DND-41 (cell line): ENCODE results near the gene HS3ST3A1.

Source experiments
- ATAC-seq: fragments of 200-7000 bp; cut with Tn5 transposase; 3 replicates; pipeline ENCODE4 v1.9.1; 2021; ENCODE audit warnings: low read depth; ENCODE audit not compliant: insufficient read depth
- DNase-seq: peaks from one replicate; pipeline ENCODE4 v3.0.0-alpha.2; 2020
- H2AFZ ChIP-seq: 2 replicates; pipeline ENCODE4 v1.6.0; 2012; ENCODE audit warnings: low read depth, low read length
- H3K27ac ChIP-seq: 2 replicates; pipeline ENCODE4 v1.5.1; 2012; ENCODE audit warnings: low read length, inconsistent platforms
- H3K27me3 ChIP-seq: fragments of 200-600 bp; sonication (generic); 2 replicates; pipeline ENCODE4 v1.6.0; 2012; ENCODE audit warnings: low read length, mild to moderate bottlenecking, inconsistent platforms; ENCODE audit not compliant: insufficient read depth, poor library complexity
- H3K36me3 ChIP-seq: 2 replicates; pipeline ENCODE4 v1.5.1; 2012; ENCODE audit warnings: low read length, inconsistent platforms; ENCODE audit not compliant: insufficient read depth
- H3K4me1 ChIP-seq: 2 replicates; pipeline ENCODE4 v1.5.1; 2012; ENCODE audit warnings: mild to moderate bottlenecking, low read length; ENCODE audit not compliant: insufficient read depth
- H3K4me2 ChIP-seq: 2 replicates; pipeline ENCODE4 v1.6.0; 2012; ENCODE audit warnings: mild to moderate bottlenecking, moderate library complexity, low read length, inconsistent platforms; ENCODE audit not compliant: insufficient read depth
- H3K4me3 ChIP-seq, 2 experiments: fragments of 200-600 bp in 1 of 2; shearing (Covaris generic) in 1 of 2; 2 replicates each; pipeline ENCODE4 v1.5.1; 2012 to 2016; ENCODE audit warnings: inconsistent platforms in 2 of 2, low read length in 2 of 2, mild to moderate bottlenecking in 2 of 2, low read depth in 1 of 2, moderate library complexity in 1 of 2
- H3K79me2 ChIP-seq: 2 replicates; pipeline ENCODE4 v1.6.0; 2012; ENCODE audit warnings: low read length, inconsistent platforms; ENCODE audit not compliant: insufficient read depth
- H3K9ac ChIP-seq: 2 replicates; pipeline ENCODE4 v1.6.0; 2012; ENCODE audit warnings: low read depth, mild to moderate bottlenecking, inconsistent platforms, low read length, moderate library complexity
- H3K9me3 ChIP-seq: 2 replicates; pipeline ENCODE4 v1.5.1; 2012; ENCODE audit warnings: low read length, moderate library complexity, mild to moderate bottlenecking, inconsistent platforms; ENCODE audit not compliant: insufficient read depth, severe bottlenecking
- H4K20me1 ChIP-seq: 2 replicates; pipeline ENCODE4 v1.6.0; 2012; ENCODE audit warnings: low read length; ENCODE audit not compliant: insufficient read depth
- EZH2 ChIP-seq: IDR thresholded peaks from 3 replicates; pipeline ENCODE4 v1.6.1; 2012; ENCODE audit warnings: borderline replicate concordance, low read depth, mild to moderate bottlenecking, moderate library complexity, low read length, inconsistent platforms; ENCODE audit not compliant: severe bottlenecking
- TF ChIP-seq, protein P1 (sequence below): IDR thresholded peaks from 2 replicates; pipeline ENCODE4 v1.5.1; 2012; ENCODE audit warnings: borderline replicate concordance, low read length, moderate library complexity, mild to moderate bottlenecking; ENCODE audit not compliant: poor library complexity, severe bottlenecking; ENCODE audit errors: extremely low read depth

Gene HS3ST3A1

DNA sequence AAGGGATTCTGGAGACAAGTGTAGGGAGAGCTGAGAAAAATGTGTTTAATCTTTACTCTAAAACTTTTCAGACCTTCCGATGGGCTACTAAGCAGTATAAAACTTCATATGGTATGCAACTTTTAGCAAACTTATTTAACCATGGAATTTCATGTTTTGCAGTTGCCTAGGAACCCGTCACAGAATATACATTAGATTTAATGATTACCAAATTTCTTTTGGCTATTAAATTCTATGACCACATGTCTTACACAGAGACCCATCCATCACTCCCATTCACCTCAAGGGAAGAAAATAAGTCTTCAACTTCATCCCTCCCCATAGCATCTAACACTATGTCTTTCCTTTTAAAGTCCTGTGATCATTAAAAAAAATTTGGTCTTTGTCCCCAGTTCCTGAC, 54.9 kb downstream of the HS3ST3A1 start:
- Histone ChIP-seq H3K79me2 (no peaks in the 10 kb centered on the region), H4K20me1 (no peaks in the 10 kb centered on the region), H3K4me2 (no peak overlapping the region), H3K4me1 (no peaks in the 10 kb centered on the region), H3K27ac (no peak overlapping the region), H2AFZ (no peak overlapping the region), H3K27me3 (no peaks in the 10 kb centered on the region), H3K9me3 (no peaks in the 10 kb centered on the region), H3K4me3 (no peak overlapping the region), H3K36me3 (no peaks in the 10 kb centered on the region), H3K9ac (no peak overlapping the region)
- no peak for DNase-seq
- no peak for ATAC-seq
- TF ChIP-seq, protein P1, sequence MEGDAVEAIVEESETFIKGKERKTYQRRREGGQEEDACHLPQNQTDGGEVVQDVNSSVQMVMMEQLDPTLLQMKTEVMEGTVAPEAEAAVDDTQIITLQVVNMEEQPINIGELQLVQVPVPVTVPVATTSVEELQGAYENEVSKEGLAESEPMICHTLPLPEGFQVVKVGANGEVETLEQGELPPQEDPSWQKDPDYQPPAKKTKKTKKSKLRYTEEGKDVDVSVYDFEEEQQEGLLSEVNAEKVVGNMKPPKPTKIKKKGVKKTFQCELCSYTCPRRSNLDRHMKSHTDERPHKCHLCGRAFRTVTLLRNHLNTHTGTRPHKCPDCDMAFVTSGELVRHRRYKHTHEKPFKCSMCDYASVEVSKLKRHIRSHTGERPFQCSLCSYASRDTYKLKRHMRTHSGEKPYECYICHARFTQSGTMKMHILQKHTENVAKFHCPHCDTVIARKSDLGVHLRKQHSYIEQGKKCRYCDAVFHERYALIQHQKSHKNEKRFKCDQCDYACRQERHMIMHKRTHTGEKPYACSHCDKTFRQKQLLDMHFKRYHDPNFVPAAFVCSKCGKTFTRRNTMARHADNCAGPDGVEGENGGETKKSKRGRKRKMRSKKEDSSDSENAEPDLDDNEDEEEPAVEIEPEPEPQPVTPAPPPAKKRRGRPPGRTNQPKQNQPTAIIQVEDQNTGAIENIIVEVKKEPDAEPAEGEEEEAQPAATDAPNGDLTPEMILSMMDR: no peak
- TF ChIP-seq EZH2: no peak

DNA sequence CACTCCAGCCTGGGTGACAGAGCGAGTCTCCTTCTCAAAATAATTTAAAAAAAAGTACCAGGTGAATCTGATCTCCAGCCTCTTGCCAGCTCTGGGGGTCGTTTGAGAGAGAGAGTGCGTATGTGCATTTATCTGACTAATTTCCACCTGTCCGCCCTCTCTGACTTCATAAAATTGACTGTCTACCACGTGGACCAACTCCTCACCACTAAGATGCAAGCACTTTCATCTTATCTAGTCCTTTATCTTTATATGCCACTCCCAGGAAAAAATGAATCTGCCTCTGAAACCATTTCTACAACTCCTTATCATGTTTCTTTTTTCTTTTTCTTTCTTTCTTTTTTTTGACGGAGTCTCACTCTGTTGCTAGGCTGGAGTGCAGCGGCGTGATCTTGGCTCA, 55.8 kb downstream of the HS3ST3A1 start:
- no peaks in the 10 kb centered on the region for H3K79me2 ChIP-seq
- H4K20me1 ChIP-seq: no peaks in the 10 kb centered on the region
- ATAC-seq (no peak), DNase-seq (no peak)
- H3K4me2 ChIP-seq: no peak overlapping the region
- H3K27ac ChIP-seq: no peak overlapping the region
- no peaks in the 10 kb centered on the region for H3K4me1 ChIP-seq
- no peak overlapping the region for H2AFZ ChIP-seq
- H3K9ac ChIP-seq: no peak overlapping the region
- no peak overlapping the region for H3K4me3 ChIP-seq
- no peaks in the 10 kb centered on the region for H3K36me3 ChIP-seq
- no peaks in the 10 kb centered on the region for H3K27me3 ChIP-seq
- TF ChIP-seq, protein P1: no peak
- TF ChIP-seq EZH2: no peak
- H3K9me3 ChIP-seq: no peaks in the 10 kb centered on the region

DNA sequence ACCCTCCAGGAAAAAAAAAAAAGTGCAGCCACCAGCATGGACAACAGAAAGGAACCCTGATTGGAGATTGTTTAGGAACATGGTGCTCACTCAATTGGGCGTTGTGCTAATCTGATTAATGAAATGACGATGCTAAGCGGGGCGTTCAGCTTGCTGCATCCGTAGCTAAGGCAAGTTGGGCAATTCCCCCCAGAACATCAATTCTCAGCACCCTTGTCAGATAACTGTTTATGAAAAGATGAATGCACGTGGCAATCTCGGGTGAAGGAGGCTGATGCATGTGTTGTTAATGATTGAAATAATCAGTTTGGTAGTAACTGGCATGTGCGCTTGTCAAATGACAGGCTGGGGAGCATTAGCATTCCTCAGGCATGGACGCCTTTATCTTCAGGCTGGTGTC, 57.0 kb downstream of the HS3ST3A1 start:
- H3K9me3 ChIP-seq: no peaks in the 10 kb centered on the region
- H3K36me3 ChIP-seq: no peaks in the 10 kb centered on the region
- H3K27ac ChIP-seq: no peak overlapping the region
- no peaks in the 10 kb centered on the region for H4K20me1 ChIP-seq
- no peak overlapping the region for H3K9ac ChIP-seq
- H3K4me3 ChIP-seq: no peak overlapping the region
- no peak overlapping the region for H2AFZ ChIP-seq
- no peak for ATAC-seq
- H3K27me3 ChIP-seq: no peaks in the 10 kb centered on the region
- no peaks in the 10 kb centered on the region for H3K4me1 ChIP-seq
- H3K79me2 ChIP-seq: no peaks in the 10 kb centered on the region
- no peak for TF ChIP-seq EZH2
- TF ChIP-seq, protein P1: no peak
- no peak overlapping the region for H3K4me2 ChIP-seq
- no peak for DNase-seq

DNA sequence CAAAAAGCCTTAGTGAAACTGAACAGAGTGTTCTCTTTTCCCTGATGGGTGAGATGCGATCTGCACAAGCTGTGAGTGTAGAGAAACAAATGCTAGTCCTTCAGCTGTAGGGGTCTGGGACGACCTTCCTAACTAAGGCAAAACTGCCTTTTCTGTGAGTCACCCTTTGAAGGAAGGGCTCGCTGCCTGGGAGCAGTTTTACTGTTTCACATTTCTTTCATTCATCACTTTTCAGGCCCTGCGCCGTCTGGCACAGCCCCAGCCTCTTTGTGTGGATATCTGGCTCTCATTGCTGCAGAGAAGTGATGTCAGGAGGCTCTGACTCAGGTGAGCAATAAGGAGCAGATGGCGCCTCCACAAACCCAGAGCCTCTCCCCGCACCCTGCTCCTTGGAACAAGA, 57.4 kb downstream of the HS3ST3A1 start:
- H3K27me3 ChIP-seq: no peaks in the 10 kb centered on the region
- H4K20me1 ChIP-seq: no peaks in the 10 kb centered on the region
- no peak overlapping the region for H2AFZ ChIP-seq
- H3K79me2 ChIP-seq: no peaks in the 10 kb centered on the region
- no peak overlapping the region for H3K27ac ChIP-seq
- no peak overlapping the region for H3K4me3 ChIP-seq
- H3K4me1 ChIP-seq: no peaks in the 10 kb centered on the region
- H3K9me3 ChIP-seq: no peaks in the 10 kb centered on the region
- no peak for DNase-seq
- TF ChIP-seq EZH2: no peak
- TF ChIP-seq, protein P1: no peak
- ATAC-seq: no peak
- H3K9ac ChIP-seq: no peak overlapping the region
- no peaks in the 10 kb centered on the region for H3K36me3 ChIP-seq
- no peak overlapping the region for H3K4me2 ChIP-seq
